Neuron (in vitro differentiated cells): ENCODE data around the gene PIK3CG.
"Not testable (repeated sequence)": the region's sequence is repeated elsewhere in the genome, so short reads cannot be mapped to it uniquely, and the experiment has no call there.

Source experiments
- H2AFZ ChIP-seq: one replicate; pipeline ENCODE4 v1.6.1; 2013; ENCODE audit warnings: low read depth, mild to moderate bottlenecking, inconsistent platforms, low read length, moderate library complexity
- H3K27me3 ChIP-seq: one replicate; pipeline ENCODE4 v1.6.1; 2013; ENCODE audit warnings: low read length; ENCODE audit not compliant: insufficient read depth
- H3K36me3 ChIP-seq: one replicate; pipeline ENCODE4 v1.6.1; 2013; ENCODE audit warnings: low read length; ENCODE audit not compliant: insufficient read depth
- H3K4me1 ChIP-seq: one replicate; pipeline ENCODE4 v1.6.1; 2013; ENCODE audit warnings: low read length; ENCODE audit not compliant: insufficient read depth
- H3K4me3 ChIP-seq: 2 replicates; pipeline ENCODE4 v1.5.1; 2013; ENCODE audit warnings: mild to moderate bottlenecking, low read length, moderate library complexity
- H3K9me3 ChIP-seq: one replicate; pipeline ENCODE4 v1.6.1; 2013; ENCODE audit warnings: low read length

PIK3CG gene

DNA sequence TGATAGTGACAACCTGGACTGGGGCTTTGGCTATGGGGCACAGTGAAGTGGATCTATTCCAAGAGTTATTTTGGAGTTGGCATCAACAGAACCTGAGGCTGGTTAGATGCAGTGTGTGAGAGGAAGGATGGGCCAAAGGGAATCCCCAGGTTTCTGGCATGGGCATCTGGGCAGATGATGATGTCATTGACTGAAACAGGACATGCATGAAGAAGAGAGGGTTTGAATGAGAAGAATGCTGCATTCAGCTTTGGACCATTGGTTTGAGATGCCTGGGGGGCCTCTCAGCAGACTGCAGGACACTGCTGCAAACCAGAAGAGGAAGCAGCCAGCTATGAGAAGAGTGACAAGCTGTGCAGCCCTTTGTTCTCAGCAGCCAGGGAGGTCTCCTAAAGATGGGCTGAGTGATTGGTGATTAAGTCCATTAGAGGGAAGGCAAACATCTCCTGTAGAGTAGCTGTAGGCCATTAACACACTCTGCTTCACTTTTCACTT is 23.1 kb upstream of the PIK3CG start:
- H2AFZ ChIP-seq: no peak overlapping the region
- no peaks in the 10 kb centered on the region for H3K9me3 ChIP-seq
- no peak overlapping the region for H3K4me3 ChIP-seq
- no peaks in the 10 kb centered on the region for H3K4me1 ChIP-seq
- H3K27me3 ChIP-seq: no peaks in the 10 kb centered on the region
- H3K36me3 ChIP-seq: no peaks in the 10 kb centered on the region

DNA sequence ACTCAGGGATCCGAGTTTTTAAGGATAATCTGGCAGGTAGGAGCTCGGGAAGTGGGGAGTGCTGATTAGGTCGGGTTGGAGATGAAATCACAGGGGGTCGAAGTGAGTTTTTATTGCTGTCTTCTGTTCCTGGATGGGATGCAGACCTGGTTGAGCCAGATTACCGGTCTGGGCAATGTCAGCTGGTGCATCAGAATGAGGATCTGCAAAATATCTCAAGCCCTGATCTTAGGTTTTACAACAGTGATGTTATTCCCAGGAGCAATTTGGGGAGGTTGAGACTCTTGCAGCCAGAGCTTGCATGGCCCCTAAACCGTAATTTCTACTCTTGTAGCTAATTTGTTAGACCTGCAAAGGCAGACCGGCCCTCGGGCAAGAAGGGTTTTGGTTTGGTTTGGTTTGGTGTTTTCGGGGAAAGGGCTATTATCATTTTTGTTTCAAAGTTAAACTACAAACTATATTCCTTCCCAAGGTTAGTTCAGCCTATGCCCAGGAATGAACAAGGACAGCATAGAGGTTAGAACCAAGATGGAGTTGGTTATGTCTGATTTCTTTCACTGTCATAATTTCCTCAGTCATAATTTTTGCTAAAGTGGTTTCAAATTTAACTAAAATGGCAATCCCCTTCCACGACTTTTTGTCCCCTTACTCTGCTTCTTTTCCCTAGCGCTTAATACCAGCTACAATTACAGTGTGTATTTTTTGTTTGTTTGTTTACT is 20.6 kb upstream of the PIK3CG start:
- no peaks in the 10 kb centered on the region for H3K36me3 ChIP-seq
- H3K4me3 ChIP-seq: no peak overlapping the region
- H3K9me3 ChIP-seq: no peaks in the 10 kb centered on the region
- no peak overlapping the region for H2AFZ ChIP-seq
- H3K27me3 ChIP-seq: no peaks in the 10 kb centered on the region
- no peaks in the 10 kb centered on the region for H3K4me1 ChIP-seq

DNA sequence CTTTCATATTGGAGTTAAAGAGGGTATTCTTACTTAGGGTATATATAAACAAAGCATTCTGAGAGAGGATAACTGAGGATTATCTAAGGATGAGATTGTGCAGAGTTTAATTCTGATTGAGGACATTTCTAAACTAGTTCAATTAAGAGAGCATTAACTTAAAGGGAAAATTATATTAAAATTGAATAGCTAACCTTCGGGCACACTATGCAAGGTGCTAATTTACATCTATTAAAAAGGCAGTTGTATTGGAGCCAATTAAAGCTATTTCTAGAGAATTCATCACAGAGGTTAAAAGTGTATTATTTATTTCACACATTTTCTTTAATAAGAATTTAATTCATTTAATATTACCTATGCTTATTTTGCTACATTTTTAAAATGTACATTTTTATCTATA is 17.0 kb upstream of the PIK3CG start:
- Histone ChIP-seq H2AFZ (no peak overlapping the region), H3K9me3 (no peaks in the 10 kb centered on the region), H3K36me3 (no peaks in the 10 kb centered on the region), H3K27me3 (no peaks in the 10 kb centered on the region), H3K4me3 (no peak overlapping the region), H3K4me1 (no peaks in the 10 kb centered on the region)

DNA sequence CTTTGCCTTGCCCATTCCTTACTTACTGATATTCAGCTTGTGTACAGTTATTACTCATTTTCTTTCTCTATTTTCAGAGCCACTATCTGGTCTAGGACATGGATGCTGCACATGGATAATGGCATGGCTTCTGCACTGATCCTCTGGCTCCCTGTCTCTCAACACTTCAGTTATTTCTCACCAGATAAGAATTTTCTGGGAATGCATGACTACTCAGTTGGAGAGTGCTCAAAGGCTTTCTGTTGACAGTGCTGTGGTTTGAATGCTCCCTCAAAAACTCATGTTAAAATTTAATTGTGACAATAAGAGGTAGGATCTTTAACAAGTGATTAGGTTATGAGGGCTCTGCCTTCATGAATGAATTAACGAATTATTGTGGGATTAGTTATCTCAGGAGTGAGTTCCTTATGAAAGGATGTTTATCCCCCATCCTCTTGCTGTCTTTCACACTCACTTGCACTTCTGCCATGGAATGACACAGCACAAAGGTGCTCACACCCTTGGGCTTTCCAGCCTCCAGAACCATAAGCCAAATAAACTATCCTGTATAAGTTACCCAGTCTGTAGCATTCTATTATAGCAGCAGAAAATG is 16.1 kb upstream of the PIK3CG start:
- no peak overlapping the region for H3K4me3 ChIP-seq
- H2AFZ ChIP-seq: no peak overlapping the region
- no peaks in the 10 kb centered on the region for H3K9me3 ChIP-seq
- no peaks in the 10 kb centered on the region for H3K4me1 ChIP-seq
- no peaks in the 10 kb centered on the region for H3K36me3 ChIP-seq
- H3K27me3 ChIP-seq: no peaks in the 10 kb centered on the region

DNA sequence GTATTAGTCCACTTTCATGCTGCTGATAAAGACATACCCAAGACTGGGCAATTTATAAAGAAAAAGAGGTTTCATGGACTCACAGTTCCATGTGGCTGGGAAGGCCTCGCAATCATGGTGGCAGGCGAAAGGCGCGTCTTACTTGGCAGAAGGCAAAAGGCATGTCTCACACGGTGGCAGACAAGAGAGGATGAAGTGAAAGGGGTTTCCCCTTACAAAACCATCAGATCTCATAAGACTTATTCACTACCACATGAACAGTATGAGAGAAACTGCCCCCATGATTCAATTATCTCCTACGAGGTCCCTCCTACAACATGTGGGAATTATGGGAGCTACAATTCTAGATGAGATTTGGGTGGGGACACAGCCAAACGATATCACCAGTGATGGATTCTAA is 13.4 kb upstream of the PIK3CG start:
- not testable (repeated sequence) for H3K9me3 ChIP-seq, H3K36me3 ChIP-seq, H3K4me1 ChIP-seq, H3K4me3 ChIP-seq, H3K27me3 ChIP-seq, H2AFZ ChIP-seq

DNA sequence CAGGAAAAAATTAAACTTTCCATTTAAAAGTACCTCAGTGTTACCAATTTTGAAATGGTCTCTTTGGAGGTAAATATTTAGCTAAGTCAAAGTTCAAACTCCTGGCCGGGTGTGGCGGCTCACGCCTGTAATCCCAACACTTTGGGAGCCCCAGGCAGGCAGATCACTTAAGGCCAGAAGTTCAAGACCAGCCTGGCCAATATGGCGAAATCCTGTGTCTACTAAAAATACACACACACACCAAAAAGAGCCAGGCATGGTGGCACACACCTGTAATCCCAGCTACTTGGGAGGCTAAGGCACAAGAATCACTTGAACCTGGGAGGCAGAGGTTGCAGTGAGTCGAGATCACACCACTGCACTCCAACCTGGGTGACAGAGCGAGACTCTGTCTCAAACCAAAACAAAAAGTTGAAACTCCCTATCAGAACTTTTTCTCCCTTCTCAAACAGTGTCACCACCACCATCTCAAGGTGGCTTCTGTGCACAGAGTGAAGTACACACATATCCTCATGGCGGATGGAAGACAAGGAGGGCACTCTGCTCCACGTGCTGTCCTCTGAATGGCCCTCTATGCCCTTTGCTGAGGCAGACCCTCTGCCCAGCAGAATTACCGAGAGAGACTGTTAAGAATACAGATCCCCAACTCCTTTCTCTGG is 11.7 kb upstream of the PIK3CG start:
- Histone ChIP-seq H3K9me3 (no peaks in the 10 kb centered on the region), H3K4me1 (no peaks in the 10 kb centered on the region), H2AFZ (no peak overlapping the region), H3K27me3 (no peaks in the 10 kb centered on the region), H3K36me3 (no peaks in the 10 kb centered on the region), H3K4me3 (no peak overlapping the region)

DNA sequence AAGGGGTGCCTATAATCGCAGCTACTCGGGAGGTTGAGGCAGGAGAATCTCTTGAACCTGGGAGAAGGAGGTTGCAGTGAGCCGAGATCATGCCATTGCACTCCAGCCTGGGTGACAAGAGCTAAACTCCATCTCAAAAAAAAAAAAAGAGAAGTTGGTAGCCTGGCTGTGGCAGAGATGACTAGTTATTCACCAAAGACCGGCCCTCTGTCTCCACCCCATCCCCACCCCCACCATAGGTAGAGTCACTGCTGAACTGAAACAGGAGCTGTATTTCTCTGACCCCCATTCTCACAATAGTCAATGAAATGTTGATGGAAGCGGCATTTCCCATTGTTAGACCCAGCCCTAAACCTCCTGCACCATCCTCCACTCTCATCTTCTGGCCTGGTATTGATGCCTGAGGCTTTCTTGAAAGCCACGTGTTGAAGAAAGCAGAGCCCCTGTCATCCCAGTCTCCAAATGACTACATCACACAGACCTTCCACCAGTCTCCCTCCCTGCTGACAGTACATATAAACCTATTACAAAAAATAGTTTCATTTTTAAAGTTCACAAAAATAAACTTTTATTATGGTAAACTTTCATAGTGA is 9.4 kb upstream of the PIK3CG start:
- H2AFZ ChIP-seq: no peak overlapping the region
- no peaks in the 10 kb centered on the region for H3K9me3 ChIP-seq
- H3K27me3 ChIP-seq: no peaks in the 10 kb centered on the region
- no peak overlapping the region for H3K4me3 ChIP-seq
- H3K36me3 ChIP-seq: no peaks in the 10 kb centered on the region
- no peaks in the 10 kb centered on the region for H3K4me1 ChIP-seq

DNA sequence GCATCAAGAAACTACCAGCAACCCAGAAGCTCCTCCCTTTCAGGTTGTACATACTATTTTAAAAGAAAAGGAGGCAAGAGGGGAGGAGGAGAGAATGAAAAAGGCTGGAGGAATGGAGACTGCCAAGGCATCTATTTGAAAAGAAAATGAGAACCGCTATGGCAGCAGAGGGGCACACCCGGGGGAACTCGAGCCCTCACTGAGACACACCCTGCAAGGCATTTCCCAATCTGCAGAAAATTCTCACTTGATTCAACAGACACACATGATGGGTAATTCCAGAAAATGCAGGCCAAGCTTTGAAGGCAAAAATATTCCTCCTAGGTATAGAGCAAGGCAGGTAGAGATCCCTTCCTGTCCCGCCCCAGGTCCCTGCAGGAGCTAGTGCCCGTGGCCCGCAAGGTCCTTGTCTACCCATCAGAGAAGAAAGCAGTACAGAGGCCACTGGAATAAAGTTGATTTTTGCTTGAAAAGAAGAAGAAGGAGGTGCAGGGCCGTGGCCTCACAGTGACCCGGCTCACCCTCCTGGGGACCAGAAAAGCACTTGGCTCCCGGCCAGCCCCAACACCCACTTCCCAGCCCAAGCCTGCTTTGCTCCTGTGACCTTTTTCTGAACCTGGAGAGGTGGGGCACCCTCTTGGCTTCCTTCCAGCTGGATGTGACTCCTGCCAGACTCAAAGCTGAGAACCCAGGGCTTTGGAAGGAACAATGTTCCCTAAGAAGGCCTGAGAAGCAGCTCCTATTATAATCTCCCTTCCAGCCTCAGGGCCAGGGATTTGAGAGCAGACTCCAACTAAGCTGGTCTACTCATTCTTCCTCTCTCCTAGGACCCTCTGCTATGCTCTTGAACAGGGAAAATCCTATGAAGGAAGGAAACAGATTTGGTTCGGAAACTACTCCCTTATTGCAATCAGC is 6.2 kb upstream of the PIK3CG start:
- Histone ChIP-seq H3K27me3 (no peaks in the 10 kb centered on the region), H2AFZ (no peak overlapping the region), H3K9me3 (no peaks in the 10 kb centered on the region), H3K4me3 (no peak overlapping the region), H3K4me1 (no peaks in the 10 kb centered on the region), H3K36me3 (no peaks in the 10 kb centered on the region)

DNA sequence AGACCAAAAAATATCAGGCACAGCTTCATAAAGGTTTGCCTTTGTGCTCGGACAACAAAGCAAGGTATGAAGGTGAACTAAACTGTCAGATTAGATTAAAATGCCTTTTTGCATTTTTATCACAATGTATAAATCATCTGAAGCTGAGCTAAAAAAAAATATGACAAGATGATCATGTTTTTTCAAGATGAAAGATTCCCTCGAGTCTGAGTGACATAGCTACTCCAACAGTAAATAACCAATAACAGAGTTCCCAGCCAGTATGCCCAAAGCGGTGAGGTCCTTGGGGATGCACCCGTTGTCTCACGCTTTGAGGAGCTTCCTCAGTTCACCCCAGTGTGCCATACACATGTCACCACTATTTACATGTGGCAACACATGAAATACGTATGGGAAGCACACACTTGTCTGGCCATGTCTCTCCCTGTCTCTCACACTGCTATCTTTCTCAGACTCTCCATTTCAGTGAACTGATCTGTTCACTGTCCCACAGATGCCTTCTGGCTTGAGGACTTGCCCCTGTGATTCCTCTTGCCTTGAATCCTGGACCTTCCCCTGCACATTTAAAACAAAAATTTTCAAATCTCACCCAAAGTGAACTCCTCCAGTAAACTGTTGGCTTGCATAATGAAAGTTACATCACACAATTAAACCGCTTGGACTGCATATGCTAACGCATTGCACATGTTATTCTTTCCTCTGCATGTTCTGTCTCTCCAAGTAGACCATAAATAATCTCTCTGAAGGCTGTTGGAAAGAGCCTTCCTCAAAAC is 2.6 kb upstream of the PIK3CG start:
- Histone ChIP-seq H3K36me3 (no peaks in the 10 kb centered on the region), H3K4me3 (no peak overlapping the region), H3K4me1 (no peaks in the 10 kb centered on the region), H3K9me3 (no peaks in the 10 kb centered on the region), H2AFZ (no peak overlapping the region), H3K27me3 (no peaks in the 10 kb centered on the region)

DNA sequence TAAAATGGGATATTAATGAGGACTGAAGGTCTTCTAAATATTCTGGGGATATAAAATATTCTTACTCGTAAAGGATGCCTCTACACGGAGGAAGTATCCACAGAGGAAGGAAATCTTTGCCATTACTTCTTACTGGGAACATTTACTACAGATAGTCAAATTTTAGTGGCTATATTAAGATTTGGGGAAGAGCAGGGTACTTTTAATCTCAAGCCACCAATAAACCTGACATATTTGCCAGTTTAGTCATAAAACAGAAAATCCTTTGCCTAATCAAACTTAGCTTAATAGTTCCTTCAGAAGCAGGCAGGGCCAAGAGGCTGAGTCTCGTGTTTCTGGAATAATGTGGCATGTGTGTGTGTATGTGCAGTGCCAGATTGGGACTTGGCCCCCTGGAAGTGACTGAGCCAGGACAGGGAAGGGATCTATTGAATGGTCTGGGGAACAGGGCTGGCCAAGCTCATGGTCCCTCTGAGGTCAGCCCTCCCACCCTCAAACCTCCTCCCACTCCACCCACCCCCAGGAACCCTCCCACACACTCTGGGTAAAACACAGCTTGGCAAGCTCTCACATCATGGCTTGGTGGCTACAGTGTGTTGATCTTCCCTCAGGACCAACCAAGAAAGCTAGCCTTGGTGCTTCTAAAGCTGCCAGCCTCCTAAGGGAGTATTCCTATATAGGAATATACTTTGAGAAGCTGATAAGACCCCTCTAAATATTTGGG is 1.6 kb upstream of the PIK3CG start:
- no peaks in the 10 kb centered on the region for H3K27me3 ChIP-seq
- no peak overlapping the region for H2AFZ ChIP-seq
- H3K9me3 ChIP-seq: peaks cover 4% of the 10 kb centered on the region
- H3K4me1 ChIP-seq: no peaks in the 10 kb centered on the region
- H3K36me3 ChIP-seq: no peaks in the 10 kb centered on the region
- no peak overlapping the region for H3K4me3 ChIP-seq

DNA sequence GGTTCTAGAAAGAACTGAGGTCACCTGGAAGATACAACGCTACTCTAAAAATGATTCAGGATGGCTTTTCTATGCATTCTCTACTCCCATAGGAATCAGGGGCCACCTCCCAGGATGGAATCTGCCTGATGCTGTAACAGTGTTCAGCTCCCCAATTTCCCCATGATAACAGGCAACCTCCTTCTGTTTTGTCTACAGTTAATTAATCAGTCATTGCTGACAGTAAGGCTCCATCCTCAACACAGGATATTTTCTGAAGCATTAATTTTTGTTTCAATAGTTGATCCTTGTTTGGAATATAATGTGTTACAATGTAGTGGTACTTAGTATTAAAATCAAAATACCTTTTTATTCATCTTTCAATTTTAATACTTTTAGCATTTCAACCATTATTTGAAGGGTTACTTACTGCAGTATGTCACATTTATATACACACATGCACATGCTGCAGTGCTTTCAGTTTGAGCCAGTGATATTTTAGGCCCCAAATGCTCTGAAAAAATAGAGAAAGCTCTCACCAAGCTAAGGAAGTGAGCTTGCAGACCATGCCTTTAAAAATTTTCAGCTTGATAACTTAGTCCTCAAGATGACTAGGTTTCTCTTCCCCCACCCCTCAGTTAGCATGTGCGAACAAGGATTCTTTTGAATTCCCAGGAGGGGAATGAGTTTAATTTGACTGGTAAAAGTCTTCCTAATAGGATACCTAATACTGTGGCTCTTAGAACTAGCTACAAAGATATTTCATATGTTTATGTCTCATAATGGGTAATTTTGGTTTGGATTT is 592 bp upstream of the PIK3CG start:
- H3K9me3 ChIP-seq: peaks cover 4% of the 10 kb centered on the region

More for the DNA sequence above, 592 bp upstream of the PIK3CG start:
- no peaks in the 10 kb centered on the region for H3K4me1 ChIP-seq
- H2AFZ ChIP-seq: no peak overlapping the region
- H3K36me3 ChIP-seq: no peaks in the 10 kb centered on the region
- no peaks in the 10 kb centered on the region for H3K27me3 ChIP-seq
- H3K4me3 ChIP-seq: no peak overlapping the region
